Neural cell (in vitro differentiated cells): ENCODE measurements around the gene DCLK1. TPM values are rescaled to one million over a fixed set of nuclear protein-coding genes. Genes with fewer than 3 reads are reported as not detected.

Experiments used
- H2AFZ ChIP-seq: fragments of 200-600, 300-800 bp; sonication (generic), shearing (Covaris generic); 2 replicates; pipeline ENCODE4 v1.6.0; 2014; ENCODE audit warnings: low read depth, mild to moderate bottlenecking, antibody characterized with exemption, low read length, moderate library complexity
- H3F3A ChIP-seq: fragments of 200-600 bp; shearing (Covaris generic); 2 replicates; pipeline ENCODE4 v1.6.1; 2016; ENCODE audit warnings: mild to moderate bottlenecking, moderate library complexity, mixed read lengths, antibody characterized with exemption, low read length; ENCODE audit not compliant: insufficient read depth, poor library complexity, severe bottlenecking
- H3K27ac ChIP-seq: fragments of 200-600, 300-800 bp; sonication (generic), shearing (Covaris generic); 2 replicates; pipeline ENCODE4 v1.5.1; 2014; ENCODE audit warnings: mild to moderate bottlenecking, low read length, moderate library complexity
- H3K27me3 ChIP-seq: fragments of 300-800, 200-600 bp; sonication (generic), shearing (Covaris generic); 2 replicates; pipeline ENCODE4 v1.6.0; 2014; ENCODE audit warnings: mild to moderate bottlenecking, low read depth, low read length, moderate library complexity; ENCODE audit not compliant: insufficient read depth
- H3K36me3 ChIP-seq: fragments of 300-800, 200-600 bp; sonication (generic), shearing (Covaris generic); 2 replicates; pipeline ENCODE4 v1.5.1; 2014; ENCODE audit warnings: mild to moderate bottlenecking, antibody characterized with exemption, low read length, moderate library complexity; ENCODE audit not compliant: insufficient read depth
- H3K4me2 ChIP-seq: fragments of 300-800, 200-600 bp; sonication (generic), shearing (Covaris generic); 2 replicates; pipeline ENCODE4 v1.6.0; 2014; ENCODE audit warnings: mild to moderate bottlenecking, low read length
- H3K4me3 ChIP-seq: fragments of 300-800, 200-600 bp; sonication (generic), shearing (Covaris generic); 2 replicates; pipeline ENCODE4 v1.5.1; 2014; ENCODE audit warnings: mild to moderate bottlenecking, low read length, moderate library complexity
- H3K79me2 ChIP-seq: fragments of 200-600 bp; shearing (Covaris generic); replicated peaks from 2 replicates; pipeline ENCODE4 v1.6.0; 2014; ENCODE audit warnings: mild to moderate bottlenecking, low read length, moderate library complexity; ENCODE audit not compliant: insufficient read depth
- H3K9ac ChIP-seq: fragments of 300-800, 200-600 bp; sonication (generic), shearing (Covaris generic); 2 replicates; pipeline ENCODE4 v1.6.1; 2016; ENCODE audit warnings: mild to moderate bottlenecking, low read length, mixed read lengths
- H3K9me2 ChIP-seq: fragments of 200-600 bp; shearing (Covaris generic); 2 replicates; pipeline ENCODE4 v1.6.1; 2016; ENCODE audit warnings: mild to moderate bottlenecking, low read length, mixed read lengths; ENCODE audit not compliant: insufficient read depth
- H3K9me3 ChIP-seq: fragments of 200-600, 300-800 bp; sonication (generic), shearing (Covaris generic); 2 replicates; pipeline ENCODE4 v1.6.1; 2016; ENCODE audit warnings: mild to moderate bottlenecking, mixed run types, low read length, moderate library complexity, mixed read lengths
- H4K20me1 ChIP-seq: fragments of 200-600 bp; shearing (Covaris generic); 2 replicates; pipeline ENCODE4 v1.6.1; 2016; ENCODE audit warnings: mild to moderate bottlenecking, mixed run types; ENCODE audit not compliant: insufficient read depth
- EP300 ChIP-seq: fragments of 450-650 bp; conservative IDR thresholded peaks from 2 replicates; pipeline ENCODE4 v1.6.1; 2014; ENCODE audit warnings: antibody characterized with exemption, mild to moderate bottlenecking, moderate library complexity; ENCODE audit not compliant: poor library complexity, severe bottlenecking
- EZH2 ChIP-seq: fragments of 200-600, 300-800 bp; shearing (Covaris generic), sonication (generic); IDR thresholded peaks from 2 replicates; pipeline ENCODE4 v1.6.1; 2014; ENCODE audit warnings: antibody characterized with exemption, low read length, borderline replicate concordance, mild to moderate bottlenecking; ENCODE audit not compliant: insufficient read depth, poor library complexity, severe bottlenecking
- MXI1 ChIP-seq: fragments of 450-650 bp; conservative IDR thresholded peaks from 2 replicates; pipeline ENCODE4 v1.6.1; 2014; ENCODE audit warnings: antibody characterized with exemption, mild to moderate bottlenecking; ENCODE audit not compliant: poor library complexity, severe bottlenecking
- POLR2AphosphoS5 ChIP-seq: IDR thresholded peaks from 2 replicates; pipeline ENCODE4 v1.6.1; 2012
- RAD21 ChIP-seq: fragments of 450-650 bp; conservative IDR thresholded peaks from 2 replicates; pipeline ENCODE4 v1.6.1; 2014; ENCODE audit warnings: antibody characterized with exemption, mild to moderate bottlenecking, moderate library complexity
- SMC3 ChIP-seq: fragments of 450-650 bp; conservative IDR thresholded peaks from 2 replicates; pipeline ENCODE4 v1.6.1; 2014; ENCODE audit warnings: antibody characterized with exemption, mild to moderate bottlenecking, moderate library complexity; ENCODE audit not compliant: poor library complexity
- TAF1 ChIP-seq: IDR thresholded peaks from 2 replicates; pipeline ENCODE4 v1.6.1; 2012; ENCODE audit warnings: low read depth
- polyA plus RNA-seq: library from polyadenylated mRNA; depleted of rRNA; stranded (reverse); fragments of >200 nt; gene quantifications from 2 replicates; pipeline ENCODE4 v1.2.3, GENCODE V29; 2014
- TF ChIP-seq, protein P1 (sequence below): IDR thresholded peaks from 2 replicates; pipeline ENCODE4 v1.6.1; 2012; ENCODE audit warnings: borderline replicate concordance
- TF ChIP-seq, protein P2 (sequence below): fragments of 450-650 bp; IDR thresholded peaks from 2 replicates; pipeline ENCODE4 v1.5.1; 2014; ENCODE audit warnings: antibody characterized with exemption, mild to moderate bottlenecking, moderate library complexity; ENCODE audit not compliant: poor library complexity, severe bottlenecking

Gene DCLK1
- polyA plus RNA-seq, 1 donor from 2014 or later, result 124 TPM

DNA sequence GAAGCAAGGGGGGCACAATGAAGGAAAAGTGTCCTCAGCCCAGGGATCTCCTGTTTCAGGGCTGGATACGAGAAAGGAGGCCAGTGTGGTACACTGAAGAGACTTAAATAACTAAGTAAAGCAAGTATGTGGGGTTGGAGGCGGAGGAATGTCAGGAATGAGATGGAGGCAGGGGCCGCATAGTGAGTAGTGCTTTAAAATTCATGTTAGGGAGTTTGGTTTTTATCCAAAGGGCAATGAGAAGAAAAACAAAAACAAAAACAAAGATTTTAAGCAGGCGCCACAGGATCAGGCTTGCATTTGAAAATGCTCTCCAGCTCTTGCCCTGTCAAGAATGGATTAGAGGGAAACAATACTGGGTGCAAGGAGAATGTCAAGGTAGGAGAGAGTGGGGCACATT, 273.4 kb downstream of the DCLK1 start:
- no peaks in the 10 kb centered on the region for H3K9me3 ChIP-seq
- H2AFZ ChIP-seq, result no peak overlapping the region
- H3K4me2 ChIP-seq, result no peak overlapping the region
- no peaks in the 10 kb centered on the region for H3K79me2 ChIP-seq
- no peak overlapping the region for H3K4me3 ChIP-seq
- H3F3A ChIP-seq, result no peaks in the 10 kb centered on the region
- H4K20me1 ChIP-seq, result no peaks in the 10 kb centered on the region
- TF ChIP-seq TAF1 (no peak), SMC3 (no peak), EZH2 (no peak), POLR2AphosphoS5 (no peak), MXI1 (no peak), RAD21 (no peak), EP300 (no peak)
- TF ChIP-seq, protein P1, sequence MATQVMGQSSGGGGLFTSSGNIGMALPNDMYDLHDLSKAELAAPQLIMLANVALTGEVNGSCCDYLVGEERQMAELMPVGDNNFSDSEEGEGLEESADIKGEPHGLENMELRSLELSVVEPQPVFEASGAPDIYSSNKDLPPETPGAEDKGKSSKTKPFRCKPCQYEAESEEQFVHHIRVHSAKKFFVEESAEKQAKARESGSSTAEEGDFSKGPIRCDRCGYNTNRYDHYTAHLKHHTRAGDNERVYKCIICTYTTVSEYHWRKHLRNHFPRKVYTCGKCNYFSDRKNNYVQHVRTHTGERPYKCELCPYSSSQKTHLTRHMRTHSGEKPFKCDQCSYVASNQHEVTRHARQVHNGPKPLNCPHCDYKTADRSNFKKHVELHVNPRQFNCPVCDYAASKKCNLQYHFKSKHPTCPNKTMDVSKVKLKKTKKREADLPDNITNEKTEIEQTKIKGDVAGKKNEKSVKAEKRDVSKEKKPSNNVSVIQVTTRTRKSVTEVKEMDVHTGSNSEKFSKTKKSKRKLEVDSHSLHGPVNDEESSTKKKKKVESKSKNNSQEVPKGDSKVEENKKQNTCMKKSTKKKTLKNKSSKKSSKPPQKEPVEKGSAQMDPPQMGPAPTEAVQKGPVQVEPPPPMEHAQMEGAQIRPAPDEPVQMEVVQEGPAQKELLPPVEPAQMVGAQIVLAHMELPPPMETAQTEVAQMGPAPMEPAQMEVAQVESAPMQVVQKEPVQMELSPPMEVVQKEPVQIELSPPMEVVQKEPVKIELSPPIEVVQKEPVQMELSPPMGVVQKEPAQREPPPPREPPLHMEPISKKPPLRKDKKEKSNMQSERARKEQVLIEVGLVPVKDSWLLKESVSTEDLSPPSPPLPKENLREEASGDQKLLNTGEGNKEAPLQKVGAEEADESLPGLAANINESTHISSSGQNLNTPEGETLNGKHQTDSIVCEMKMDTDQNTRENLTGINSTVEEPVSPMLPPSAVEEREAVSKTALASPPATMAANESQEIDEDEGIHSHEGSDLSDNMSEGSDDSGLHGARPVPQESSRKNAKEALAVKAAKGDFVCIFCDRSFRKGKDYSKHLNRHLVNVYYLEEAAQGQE, result no peak
- TF ChIP-seq, protein P2, sequence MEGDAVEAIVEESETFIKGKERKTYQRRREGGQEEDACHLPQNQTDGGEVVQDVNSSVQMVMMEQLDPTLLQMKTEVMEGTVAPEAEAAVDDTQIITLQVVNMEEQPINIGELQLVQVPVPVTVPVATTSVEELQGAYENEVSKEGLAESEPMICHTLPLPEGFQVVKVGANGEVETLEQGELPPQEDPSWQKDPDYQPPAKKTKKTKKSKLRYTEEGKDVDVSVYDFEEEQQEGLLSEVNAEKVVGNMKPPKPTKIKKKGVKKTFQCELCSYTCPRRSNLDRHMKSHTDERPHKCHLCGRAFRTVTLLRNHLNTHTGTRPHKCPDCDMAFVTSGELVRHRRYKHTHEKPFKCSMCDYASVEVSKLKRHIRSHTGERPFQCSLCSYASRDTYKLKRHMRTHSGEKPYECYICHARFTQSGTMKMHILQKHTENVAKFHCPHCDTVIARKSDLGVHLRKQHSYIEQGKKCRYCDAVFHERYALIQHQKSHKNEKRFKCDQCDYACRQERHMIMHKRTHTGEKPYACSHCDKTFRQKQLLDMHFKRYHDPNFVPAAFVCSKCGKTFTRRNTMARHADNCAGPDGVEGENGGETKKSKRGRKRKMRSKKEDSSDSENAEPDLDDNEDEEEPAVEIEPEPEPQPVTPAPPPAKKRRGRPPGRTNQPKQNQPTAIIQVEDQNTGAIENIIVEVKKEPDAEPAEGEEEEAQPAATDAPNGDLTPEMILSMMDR, result no peak
- no peak overlapping the region for H3K27ac ChIP-seq
- no peaks in the 10 kb centered on the region for H3K27me3 ChIP-seq
- no peaks in the 10 kb centered on the region for H3K36me3 ChIP-seq
- H3K9ac ChIP-seq, result no peak overlapping the region
- H3K9me2 ChIP-seq, result no peaks in the 10 kb centered on the region

DNA sequence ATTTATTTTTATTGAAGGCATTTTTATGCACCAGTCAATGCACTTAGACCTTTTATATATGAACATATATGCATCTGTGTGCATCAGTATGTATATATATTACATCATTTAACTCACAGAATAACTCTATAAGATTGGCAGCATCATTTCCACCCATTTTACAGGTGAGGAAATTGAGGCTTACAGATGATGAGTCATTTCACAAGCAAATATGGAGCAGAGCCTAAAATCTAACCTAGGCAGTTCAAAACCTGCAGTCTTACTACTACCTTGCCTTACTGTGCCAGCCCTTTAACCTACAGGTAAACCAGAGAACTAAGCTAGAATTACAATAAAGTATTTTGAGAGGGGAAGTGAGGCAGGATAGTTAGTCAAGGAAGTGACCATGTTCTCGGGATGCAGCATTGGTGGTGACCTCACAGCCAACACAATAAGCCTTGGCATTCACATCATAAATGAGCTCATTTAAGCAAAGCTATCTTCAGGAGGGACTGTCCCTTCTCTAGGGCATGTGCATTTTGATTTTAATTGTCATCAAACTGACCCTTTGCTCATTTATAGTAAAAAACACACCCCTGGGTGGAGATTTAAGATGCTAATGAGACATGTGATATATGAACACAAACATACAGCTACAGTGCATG, 274.3 kb downstream of the DCLK1 start:
- Histone ChIP-seq H2AFZ (no peak overlapping the region), H3K27ac (no peak overlapping the region), H3K4me3 (no peak overlapping the region), H3K9ac (no peak overlapping the region), H3K4me2 (no peak overlapping the region), H4K20me1 (no peaks in the 10 kb centered on the region), H3K79me2 (no peaks in the 10 kb centered on the region), H3K27me3 (no peaks in the 10 kb centered on the region), H3K36me3 (no peaks in the 10 kb centered on the region), H3K9me3 (no peaks in the 10 kb centered on the region), H3K9me2 (no peaks in the 10 kb centered on the region), H3F3A (no peaks in the 10 kb centered on the region)
- TF ChIP-seq, protein P2, result no peak
- no peak for TF ChIP-seq TAF1
- no peak for TF ChIP-seq EZH2
- TF ChIP-seq EP300, result no peak
- TF ChIP-seq, protein P1, result no peak
- TF ChIP-seq RAD21, result no peak
- no peak for TF ChIP-seq MXI1
- no peak for TF ChIP-seq POLR2AphosphoS5
- no peak for TF ChIP-seq SMC3
